HG03175 (cell line): ENCODE measurements around the gene DIDO1.
A peak's percentile ranks its signal among the peaks of the same experiment; 100 is the strongest.
"Not testable (repeated sequence)": the region's sequence is repeated elsewhere in the genome, so short reads cannot be mapped to it uniquely, and the experiment has no call there.

ENCODE experiments used
- ATAC-seq: cut with Tn5 transposase; IDR thresholded peaks from one replicate; pipeline ENCODE4 v1.9.1; 2021; ENCODE audit warnings: mild to moderate bottlenecking, moderate library complexity; ENCODE audit not compliant: unreplicated experiment

The DIDO1 gene

DNA sequence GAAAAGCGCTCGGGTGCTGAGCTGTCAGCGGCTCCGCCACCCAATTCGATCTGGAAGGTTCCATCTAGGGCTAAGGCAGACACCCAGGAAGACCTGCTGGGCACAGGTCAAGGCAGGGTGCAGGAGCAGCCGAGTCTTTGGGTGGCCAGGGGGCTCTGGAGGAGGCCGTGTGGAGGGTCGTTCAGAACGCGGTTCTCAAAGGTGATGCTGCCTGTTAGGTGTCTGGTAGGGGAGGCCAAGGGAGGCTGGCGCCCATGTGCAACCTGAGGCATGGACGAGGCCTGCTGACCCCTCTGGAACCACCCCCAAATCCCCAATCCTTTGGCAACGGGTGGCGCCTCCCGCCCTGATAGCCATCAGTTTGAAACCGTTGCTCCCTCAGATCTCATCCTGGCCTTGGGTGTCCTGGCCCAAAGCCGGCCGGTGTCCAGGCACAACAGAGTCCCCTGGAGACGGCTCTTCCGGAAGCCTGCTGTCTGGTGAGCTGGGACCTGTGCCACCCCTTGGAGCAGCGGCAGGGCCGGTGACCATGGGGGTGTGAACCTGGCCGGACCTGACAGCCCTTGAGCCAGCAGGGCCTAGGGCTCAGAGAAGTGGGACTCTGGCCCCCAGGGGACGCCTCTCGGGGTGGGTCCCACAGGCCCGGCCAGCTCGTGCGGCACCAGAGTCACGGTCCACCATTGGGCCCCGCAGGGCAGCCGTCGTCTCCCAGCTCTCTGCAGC is 36.7 kb upstream of the DIDO1 start:
- no peak for ATAC-seq

DNA sequence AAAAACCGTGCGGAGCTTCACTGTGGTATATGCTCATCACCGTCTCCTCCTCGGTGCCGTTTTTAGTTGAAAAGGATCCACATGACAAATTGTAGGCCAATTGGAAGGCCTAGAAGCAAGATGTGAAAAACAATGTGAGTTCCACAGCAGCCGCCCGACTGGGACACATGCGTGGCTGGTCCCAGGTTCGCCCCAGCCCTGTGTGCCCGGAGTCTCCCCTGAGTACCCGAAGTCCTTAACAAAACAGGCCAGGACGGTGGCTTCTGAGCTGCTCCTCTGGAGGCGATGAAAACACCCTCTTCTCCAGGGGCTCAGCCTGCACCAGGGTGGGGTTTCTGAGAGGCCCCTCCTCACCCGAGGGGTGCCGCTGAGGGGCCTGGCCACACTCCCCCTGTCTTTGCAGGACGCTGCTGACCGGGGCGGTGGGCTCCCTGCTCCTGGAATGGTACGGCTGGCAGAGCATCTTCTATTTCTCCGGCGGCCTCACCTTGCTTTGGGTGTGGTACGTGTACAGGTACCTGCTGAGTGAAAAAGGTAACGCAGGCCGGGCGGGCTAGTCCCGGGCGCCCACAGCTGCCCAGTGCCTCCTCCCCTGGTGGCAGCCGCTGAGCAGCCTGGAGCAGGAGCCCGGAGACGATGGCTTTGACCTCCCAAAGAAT is 36.0 kb upstream of the DIDO1 start:
- no peak for ATAC-seq

DNA sequence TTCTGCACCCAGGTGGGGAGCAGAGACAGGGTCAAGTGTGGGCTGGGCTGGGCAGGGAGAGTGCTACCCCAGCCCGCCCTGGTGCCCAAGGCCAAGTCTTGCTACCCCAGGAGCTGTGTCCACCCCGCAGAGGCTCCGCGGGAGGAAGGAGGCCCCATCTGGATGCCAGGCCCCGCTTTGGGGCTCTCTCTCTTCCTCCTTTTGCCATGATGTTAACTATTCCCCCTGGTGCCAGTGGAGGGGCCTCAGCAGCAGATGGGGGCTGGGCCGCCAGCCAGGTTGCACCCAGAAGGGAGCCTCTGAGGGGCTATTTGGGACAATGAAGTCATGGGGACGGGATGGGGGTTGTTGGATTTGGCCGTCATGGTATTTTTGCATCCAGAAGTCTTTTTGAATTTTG is 35.5 kb upstream of the DIDO1 start:
- no peak for ATAC-seq

DNA sequence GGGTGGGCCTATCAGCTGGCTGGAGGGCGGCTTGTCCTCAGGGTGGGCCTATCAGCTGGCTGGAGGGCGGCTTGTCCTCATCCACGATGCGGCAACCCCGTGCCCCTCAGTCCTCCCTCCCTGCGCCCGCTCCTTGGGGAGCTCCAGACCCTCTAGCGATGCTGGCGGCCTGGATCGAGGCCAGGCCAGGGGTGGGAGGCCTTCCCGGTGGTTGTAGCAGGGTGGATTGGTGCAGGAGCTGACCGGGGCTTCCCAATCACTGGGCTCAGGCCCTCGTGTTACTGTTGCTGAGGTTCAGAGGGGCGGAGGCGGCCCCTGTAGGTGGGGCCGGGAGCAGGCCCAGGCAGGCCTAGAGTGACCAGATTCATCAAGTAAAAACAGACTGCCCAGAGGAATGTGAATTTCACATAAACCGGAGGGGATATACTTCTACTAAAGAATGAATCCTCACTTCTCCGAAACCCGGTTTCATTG is 35.0 kb upstream of the DIDO1 start:
- ATAC-seq = no peak

DNA sequence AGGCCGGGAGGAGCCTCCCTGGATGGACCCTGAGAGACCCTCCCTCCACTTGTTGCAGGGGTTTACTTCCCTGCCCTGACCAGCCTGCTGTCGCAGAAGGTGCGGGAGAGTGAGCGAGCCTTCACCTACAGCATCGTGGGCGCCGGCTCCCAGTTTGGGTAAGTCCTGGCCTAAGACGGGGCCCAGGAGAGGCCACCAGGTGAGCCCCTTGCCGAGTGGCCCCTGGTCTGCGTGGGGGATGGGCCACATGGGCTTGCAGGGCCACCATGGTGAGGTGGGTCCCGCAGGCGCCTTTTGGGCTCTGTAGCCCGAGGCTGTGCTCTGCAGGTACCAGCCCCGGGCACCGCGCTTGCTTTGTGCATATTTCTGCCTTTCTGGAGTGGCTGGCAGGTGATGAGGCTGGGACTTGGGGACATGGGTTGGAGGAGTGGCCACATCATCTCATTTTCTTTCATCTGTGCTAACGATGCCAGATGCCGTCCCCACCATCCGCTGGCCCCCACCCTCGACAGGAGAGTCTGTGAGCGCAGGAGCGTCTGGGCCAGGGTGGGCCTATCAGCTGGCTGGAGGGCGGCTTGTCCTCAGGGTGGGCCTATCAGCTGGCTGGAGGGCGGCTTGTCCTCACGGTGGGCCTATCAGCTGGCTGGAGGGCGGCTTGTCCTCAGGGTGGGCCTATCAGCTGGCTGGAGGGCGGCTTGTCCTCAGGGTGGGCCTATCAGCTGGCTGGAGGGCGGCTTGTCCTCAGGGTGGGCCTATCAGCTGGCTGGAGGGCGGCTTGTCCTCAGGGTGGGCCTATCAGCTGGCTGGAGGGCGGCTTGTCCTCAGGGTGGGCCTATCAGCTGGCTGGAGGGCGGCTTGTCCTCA is 34.4 kb upstream of the DIDO1 start:
- ATAC-seq = not testable (repeated sequence)

DNA sequence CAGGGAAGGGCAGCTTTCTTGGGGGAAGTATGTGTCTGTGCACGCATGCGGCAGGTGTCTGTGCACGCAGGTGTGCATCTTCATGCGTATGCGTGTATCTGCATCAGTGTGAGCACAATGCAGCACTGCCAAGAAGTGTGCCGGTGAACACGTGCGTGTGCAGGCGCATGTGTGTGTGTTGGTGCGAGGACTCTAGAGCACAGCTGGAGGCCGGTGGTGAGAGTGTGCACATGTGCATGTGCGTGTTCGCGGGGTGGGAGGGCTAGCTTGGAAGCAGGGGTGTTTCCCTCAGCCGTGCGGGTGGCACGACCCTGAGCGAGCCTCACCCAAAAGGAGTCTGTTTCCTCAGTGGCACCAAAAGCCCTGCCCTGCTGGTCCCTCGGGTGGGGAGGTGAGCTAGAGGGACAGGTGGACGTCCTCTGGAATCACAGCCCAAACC is 33.7 kb upstream of the DIDO1 start:
- no peak for ATAC-seq

DNA sequence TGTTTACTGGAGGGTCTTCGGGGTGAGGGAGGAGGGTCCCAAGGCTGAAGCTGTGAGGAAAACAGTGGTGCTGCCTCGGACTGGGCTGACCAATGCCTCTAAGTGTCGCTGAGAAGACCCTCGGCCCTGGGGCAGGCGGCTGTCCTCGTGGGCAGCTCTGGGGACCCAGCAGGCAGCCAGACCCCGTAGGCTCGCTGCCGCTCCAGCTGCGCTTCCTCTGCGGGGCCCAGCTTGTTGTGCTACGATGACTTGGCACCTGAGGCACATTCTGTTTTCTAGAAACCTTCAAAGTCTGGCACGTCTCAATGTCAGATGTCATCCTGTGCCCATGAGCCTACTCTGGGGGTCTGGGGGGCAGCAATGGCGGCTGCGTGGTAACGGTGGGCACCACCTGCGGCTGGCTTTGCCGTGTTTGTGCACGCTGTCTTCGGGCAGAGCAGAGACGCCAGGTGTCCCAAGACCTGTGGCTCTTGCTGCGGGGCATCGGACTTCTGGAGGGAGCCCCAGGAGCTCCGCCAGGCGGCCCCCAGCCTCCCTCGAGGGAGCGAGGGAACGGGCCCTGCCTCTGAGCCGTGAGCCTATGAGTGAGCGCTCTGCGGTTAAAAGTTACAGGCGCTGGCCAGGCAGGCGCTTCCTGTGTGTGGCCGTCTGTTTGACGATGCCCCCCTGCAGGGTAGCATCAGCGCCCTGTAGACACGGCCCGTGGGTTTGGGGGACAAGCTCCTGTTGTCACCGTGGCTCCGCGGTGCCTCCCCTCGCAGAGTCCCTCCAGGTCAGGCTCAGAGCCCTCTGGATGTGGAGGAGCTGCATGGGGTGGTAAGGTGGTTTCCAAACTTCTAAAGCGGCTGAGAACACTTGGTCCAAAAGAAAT is 33.0 kb upstream of the DIDO1 start:
- no peak for ATAC-seq

DNA sequence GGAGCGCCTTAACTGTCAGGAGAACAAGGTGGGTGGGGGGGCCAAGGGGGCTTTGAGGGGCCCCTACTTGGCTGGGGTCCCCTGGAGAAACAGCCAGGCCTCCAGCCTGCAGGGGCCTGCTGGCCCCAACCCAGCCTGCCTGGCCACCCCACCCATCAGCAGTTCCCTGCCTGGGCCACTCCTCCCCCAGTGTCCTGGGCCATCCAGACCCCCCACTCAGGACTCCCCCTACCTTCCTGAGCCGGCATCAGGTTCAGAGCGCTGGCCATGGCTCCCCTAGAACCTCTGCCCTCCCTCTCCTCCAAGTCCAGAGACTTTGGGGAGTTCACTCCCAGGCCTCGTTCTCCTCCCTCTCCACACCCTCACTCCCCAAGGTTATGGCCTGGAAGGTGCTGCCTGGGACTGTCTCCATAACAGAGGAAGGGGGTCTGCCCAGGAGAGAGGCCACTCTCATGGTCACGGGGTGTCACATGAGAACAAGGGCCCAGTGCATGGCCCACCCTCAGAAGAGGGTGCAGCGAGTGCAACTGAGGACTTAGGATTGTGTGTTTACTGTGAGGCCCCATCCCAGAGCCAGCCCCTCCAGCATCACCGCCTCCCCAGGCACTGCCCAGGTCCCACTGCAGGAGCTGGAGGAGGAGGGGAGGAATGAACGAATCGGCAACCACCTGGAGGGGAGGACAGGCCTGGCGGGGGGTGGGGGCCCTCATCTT is 32.2 kb upstream of the DIDO1 start:
- ATAC-seq = no peak

DNA sequence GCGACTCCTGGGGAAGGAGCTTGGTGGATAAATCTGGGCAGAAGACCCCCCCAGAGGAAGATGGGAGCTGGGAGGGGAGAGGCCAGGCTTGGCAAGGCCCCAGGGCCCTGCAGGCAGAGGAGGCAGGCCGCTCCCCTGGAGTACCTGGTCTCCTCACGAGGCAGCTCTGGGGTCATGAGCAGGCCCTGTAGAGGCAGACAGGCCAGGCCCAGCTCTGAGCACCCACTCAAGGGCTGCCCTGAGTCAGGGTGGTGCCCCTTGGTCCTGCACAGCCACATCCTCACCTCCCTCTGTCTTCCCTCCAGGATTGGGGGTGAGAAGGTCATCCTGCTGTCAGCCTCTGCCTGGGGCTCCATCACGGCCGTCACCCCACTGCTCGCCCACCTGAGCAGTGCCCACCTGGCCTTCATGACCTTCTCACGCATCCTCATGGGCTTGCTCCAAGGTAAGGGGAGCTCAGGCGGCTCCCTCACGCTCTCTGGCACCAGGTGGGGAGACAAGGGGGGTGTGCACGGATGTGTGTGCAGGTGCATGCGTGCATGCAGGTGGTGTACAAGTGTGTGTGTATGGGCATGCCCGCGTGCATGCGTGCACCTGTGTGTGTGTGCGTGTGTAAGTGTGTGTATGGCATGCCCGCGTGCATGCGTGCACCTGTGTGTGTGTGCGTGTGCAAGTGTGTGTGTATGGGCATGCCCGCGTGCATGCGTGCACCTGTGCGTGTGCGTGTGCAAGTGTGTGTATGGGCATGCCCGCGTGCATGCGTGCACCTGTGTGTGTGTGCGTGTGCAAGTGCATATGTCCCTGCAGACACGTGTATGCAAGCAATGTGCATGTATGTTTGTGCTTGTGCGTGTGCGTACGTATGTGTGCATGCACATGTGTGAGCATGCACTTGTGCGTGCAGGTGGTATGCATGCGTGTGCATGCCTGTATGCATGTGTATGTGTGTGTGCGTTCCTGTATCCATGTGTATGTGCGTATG is 31.1 kb upstream of the DIDO1 start:
- ATAC-seq = no peak

DNA sequence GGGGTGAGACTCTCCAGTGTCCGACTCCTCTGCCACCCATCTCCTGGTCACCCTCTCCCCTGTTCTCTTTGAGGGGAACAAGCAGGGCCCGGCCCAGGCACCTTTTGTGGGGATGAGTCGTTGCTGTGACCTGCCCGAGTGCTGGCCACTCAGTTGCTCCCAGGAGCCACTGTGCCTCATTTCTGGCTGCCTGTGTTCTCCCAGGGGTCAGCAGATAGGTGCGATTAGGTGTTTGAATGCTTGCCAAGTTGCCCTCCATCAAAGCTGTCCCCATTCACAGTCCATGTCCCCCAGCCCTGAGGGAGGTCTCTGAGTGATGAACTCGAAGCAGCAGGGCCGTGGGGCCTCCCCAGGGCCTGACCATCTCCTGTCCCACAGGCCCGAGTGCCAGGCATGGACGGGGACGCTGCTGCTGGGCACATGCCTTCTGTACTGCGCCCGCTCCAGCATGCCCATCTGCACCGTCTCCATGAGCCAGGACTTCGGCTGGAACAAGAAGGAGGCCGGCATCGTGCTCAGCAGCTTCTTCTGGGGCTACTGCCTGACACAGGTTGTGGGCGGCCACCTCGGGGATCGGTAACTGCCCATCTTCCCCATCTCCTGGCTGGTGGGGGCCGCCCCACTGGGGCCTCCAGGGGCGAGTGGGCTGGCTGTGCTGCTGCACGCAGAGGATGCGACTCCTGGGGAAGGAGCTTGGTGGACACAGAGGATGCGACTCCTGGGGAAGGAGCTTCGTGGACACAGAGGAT is 30.3 kb upstream of the DIDO1 start:
- ATAC-seq = no peak

DNA sequence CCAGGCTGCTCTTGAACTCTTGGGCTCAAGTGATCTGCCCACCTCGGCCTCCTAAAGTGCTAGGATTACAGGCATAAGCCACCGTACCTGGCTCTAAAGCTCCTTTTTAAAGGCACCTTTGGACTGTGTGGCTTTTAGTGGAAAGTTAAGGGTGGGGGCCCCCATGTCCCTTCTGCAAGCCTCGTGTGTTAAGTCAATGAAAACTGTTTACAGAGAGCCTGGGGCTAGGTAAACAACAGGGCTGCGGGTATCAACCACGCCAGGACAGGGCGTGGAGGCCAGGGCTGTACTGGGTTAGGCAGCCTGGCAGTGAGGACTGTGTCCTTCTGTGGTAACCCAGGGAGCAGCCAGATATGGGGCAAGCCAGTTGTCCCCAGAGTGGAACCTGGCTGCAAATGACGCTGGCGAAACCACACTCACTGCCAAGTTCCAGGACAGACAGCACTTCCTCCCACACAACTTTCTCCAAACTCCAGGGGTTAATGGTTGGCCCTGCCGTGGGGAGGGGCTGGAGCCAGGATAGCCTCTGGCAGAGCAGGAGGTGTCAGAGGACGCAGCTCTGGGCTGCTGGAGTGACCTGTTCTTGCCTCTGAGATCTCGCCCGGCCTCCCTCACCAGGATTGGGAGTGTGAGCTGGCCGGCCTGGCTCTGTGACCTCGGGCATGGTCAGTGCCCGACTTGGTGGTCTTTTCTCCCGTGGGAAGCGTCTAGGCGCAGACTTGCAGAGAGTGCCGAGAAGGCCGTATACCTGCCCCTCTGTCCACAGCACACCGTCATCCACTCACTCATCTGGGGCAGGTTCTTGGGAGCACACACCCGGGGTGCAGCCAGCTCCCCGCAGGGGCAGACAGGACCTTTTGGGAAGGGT is 29.4 kb upstream of the DIDO1 start:
- ATAC-seq = no peak

DNA sequence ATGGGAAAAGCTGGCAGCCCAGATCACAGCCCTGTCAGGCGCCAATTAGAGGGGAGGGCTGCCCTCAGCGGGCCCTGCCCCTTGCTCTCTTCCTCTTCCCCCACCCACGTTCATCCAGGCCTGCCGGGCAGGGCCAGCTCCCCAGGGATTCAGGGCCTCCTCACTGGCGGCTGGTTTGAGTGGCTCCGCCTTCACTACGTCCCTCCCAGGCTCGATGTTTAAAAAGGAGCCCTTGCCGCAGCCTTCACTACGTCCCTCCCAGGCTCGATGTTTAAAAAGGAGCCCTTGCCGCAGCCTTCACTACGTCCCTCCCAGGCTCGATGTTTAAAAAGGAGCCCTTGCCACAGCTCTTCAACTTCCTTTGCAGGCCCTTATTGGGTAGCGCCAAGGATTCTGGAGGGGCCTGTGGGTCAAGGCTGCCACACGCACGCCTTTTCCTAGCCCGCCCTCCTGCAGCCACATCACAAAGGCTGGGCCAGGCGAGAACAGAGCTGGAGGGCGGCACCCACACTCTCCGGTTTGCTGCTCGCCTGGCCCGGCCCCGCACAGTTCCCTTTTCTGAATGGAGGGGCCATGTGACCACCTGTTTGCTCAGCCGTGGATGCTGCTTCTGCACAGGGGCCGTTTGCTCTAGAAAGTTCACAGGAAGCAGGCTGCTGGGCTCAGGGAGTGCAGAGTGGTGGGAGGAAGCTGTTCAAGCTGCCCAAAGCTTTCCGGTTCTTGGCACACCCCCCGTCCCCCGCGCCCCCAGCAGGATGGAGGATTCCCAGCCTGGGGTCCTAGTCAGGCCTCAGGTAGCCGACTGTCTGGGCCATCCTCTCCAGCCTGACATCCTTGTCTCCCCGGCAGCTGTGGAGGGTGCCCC is 27.8 kb upstream of the DIDO1 start:
- peak; percentile 84 for ATAC-seq

DNA sequence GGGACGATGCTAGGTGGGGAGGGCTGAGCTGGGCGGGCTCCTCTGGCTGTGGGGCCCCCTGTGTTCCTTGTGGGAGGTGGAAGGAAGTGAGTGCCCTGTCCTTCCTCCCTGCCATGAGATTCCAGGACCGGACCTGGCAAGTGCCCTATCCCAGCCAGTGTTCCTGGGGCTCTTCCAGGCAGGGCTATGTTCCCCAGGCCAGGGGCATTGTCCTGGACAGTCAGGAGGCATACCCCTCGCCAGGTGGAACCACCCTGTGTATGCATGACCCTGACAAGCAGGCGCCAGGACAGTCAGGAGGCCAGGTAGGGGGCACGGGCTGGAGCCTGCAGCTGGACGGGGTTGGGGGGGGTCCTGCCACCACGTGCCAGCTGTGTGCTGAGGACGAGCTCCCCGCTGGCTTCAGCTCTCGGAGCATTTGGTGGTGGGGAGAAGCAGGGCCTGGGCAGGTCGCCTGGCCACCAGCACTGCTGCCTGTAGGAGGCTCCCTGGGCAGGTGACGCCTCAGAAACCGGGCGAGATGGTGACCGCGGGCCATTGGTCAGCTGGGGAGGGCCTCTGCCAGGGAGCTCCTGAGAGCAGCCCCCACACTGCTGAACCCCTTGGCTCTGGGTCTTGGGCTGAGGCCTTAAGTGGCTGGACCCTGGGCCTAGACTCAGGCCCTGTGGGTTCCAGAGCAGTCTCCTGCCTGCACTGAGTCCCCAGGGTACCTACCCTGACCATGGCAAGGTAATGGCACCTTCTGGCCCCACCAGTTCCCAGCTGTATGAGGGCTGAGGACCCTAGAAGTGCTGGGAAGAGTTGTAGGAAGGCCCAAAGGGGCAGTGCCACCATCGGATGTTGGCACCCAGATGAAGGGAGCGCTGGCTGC is 26.9 kb upstream of the DIDO1 start:
- ATAC-seq = no peak

DNA sequence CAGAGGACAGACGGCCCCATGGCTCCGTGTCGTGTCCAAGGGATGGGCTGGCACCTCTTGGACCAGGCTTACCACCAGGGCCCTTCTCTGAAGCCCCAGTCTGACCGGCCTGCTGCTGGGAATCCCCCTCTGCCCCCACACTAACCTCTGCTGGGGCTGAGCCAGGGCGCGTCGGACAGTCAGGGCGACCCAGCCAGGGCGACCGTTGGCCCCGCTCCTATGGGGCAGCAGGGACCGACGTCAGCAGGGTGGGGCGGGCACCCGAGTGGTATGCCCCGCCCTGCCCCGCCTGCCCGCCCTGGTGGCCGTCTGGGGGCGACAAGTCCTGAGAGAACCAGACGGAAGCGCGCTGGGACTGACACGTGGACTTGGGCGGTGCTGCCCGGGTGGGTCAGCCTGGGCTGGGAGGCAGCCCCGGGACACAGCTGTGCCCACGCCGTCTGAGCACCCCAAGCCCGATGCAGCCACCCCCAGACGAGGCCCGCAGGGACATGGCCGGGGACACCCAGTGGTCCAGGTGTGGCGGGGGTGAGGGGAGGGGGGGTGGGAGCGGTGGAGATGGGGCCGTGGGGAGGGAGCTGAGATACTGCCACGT is 26.2 kb upstream of the DIDO1 start, which contains the start of gene SLC17A9:
TSS of gene SLC17A9 (plus strand) at position 337 of the 595 bp plus-strand sequence. CDS start at position 459, 122 bp downstream.
- ATAC-seq = peak; percentile 41

DNA sequence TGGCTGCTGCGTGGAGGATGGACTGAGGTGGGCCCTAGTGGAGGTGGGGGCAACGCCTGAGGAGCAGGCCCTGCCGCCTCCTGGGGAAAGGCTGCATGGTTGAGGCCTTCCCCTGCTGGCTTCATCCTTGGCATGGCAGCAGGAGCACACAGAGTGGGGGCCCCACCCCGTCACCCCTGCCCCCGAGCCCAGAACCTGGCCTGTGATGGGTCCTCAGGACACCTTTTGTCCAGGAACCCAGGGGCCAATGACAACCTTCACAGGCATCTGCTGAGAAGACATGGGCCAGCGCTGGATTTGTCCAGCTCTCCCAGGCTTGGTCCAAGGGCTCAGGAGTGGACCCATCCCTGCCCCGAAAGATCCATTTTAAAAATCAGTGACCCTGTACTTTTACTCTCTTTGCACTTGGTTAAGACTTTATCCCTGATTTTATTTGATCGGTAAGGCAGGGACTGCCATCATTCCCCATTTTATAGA is 25.6 kb upstream of the DIDO1 start:
- ATAC-seq = no peak
